SH-SY5Y (cell line): Measurements from ENCODE around the gene DYNC1LI1.

Source experiments
- GATA2 ChIP-seq: IDR thresholded peaks from 2 replicates; pipeline ENCODE4 v1.6.1; 2011; ENCODE audit warnings: mild to moderate bottlenecking, low read depth, low read length
- GATA3 ChIP-seq: IDR thresholded peaks from 2 replicates; pipeline ENCODE4 v1.6.1; 2011; ENCODE audit warnings: low read depth, mild to moderate bottlenecking, low read length, moderate library complexity

The DYNC1LI1 gene

GRCh38 chr3:32569540-32570420 lies 878 bp downstream of the DYNC1LI1 start:
- TF ChIP-seq GATA3, result no peak
- TF ChIP-seq GATA2, result no peak

- TF ChIP-seq GATA3 (no peak), GATA2 (no peak)
Measured at GRCh38 chr3:32568953-32569352, 1.7 kb downstream of the DYNC1LI1 start.

GRCh38 chr3:32564195-32564594 lies 6.5 kb downstream of the DYNC1LI1 start:
- TF ChIP-seq GATA3 (no peak), GATA2 (no peak)

DNA sequence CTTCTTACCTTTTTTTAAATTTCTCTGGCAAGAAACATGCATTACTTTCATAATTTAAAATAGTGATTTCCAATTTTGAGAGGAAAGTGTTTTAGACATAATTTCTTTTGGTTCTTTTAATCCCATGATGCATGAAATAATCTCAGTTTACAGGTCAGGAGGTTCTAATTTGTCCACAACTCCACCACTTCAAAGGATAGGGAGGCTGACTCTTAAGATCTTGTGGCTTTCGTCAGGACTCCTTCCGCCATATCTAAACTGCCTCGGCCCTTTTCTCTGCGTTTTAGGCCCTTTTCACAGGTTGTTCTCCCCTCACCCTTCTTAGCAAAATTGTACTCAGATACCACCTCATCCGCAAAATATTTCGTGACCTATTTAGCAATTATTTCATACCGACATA lies 8.0 kb downstream of the DYNC1LI1 start:
- no peak for TF ChIP-seq GATA3
- TF ChIP-seq GATA2, result no peak

GRCh38 chr3:32557640-32558352 lies 12.9 kb downstream of the DYNC1LI1 start:
- TF ChIP-seq GATA2, result no peak
- TF ChIP-seq GATA3, result no peak

- no peak for TF ChIP-seq GATA3
- no peak for TF ChIP-seq GATA2
Measured at GRCh38 chr3:32556332-32556731, 14.3 kb downstream of the DYNC1LI1 start.

DNA sequence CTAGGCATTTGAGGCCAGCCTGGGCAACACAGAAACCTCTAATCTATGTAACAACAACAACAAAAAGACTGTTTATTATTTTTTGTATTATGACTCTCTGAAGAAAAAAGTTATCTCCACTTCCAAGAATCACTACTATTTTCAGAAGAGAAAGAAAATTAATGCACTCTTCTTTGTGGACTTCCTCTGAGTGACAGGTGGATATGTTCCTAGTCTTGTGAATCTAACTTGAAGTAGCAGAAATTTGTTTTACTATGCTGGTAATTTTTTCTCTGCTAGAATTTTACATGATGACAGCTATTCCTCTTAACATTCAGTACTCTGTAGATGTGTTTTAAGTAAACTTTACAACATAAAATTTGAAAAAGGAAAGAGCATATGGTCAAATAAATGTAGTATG lies 16.7 kb downstream of the DYNC1LI1 start:
- TF ChIP-seq GATA2 (no peak), GATA3 (no peak)

- TF ChIP-seq GATA2 (no peak), GATA3 (no peak)
Measured at GRCh38 chr3:32553459-32553858, 17.2 kb downstream of the DYNC1LI1 start.

- TF ChIP-seq GATA2 (no peak), GATA3 (no peak)
Measured at GRCh38 chr3:32552013-32552412, 18.6 kb downstream of the DYNC1LI1 start.

DNA sequence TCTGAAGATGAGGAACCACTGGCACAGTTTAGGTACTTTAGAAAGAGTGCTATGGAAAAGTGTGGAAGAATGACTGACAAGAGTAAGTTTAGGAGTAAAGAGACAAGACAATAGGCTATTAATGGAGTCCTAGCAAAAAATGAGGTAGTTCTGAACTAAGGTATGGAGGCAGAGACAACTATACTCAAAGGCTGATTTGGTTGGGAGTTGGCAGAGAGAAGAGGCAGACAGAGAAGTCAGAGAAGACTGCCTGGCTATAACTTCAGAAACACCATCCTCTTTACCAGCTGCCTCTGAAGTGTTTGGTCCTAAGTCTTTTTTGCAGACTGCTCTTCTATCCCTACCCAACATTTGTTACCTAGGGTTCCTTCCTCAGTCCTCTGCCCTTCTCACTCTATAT lies 19.2 kb downstream of the DYNC1LI1 start:
- TF ChIP-seq GATA3, result no peak
- TF ChIP-seq GATA2, result no peak

DNA sequence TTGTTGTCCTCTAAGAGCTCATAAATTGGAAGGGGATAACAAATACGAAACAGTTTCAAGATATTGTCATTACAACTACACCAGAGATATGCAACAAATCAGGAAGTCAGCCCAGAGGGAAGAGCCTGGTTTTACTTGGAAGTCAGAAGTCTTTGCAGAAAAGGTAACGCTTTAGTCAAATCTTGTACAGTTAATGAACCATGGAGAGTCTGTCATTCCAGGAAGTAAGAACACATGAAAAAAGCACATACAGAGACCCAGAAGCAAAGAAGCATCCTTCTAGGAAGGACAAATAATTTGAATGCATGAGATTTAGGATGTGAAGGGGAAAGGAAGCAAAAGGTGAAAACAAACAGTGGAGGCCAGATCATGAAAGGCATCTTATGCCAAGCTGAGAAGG lies 19.6 kb downstream of the DYNC1LI1 start:
- TF ChIP-seq GATA2 (no peak), GATA3 (no peak)

DNA sequence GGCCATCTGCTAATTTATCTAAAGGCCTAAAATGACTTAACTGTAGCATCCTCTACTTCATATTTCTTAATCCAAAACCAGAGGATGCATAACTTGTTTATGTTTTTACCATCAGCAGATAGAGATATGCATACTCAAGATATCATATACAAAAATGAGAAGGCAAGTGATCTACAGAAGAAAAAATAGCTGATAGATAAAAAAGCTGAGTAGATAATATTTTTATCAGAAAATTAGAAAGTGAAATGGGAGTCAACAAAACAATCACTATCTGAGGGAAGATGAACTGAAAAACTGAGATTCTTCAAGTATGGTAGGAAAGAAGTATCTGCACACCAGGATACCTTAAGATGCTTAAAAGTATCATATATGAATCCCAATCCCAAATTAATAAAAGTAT lies 25.4 kb downstream of the DYNC1LI1 start:
- TF ChIP-seq GATA3 (no peak), GATA2 (no peak)

DNA sequence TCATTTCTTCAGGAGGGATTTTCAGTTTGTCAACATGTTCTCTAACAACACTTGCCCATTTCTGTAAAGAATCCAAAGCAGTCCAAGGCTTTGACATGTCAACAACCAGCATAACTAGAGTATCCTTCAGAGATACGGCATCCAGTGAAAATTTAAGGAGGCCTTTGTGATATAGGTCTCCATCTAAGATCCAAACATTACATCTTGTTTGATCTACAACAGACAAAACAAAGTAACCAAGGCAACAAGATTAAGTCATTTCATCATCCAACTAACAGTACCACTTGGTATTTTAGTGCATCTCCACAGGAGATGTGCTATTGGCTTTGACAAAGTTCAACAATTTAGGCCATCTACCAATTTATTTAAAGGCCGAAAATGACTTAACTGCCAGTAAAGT lies 25.8 kb downstream of the DYNC1LI1 start:
- TF ChIP-seq GATA3 (no peak), GATA2 (no peak)

DNA sequence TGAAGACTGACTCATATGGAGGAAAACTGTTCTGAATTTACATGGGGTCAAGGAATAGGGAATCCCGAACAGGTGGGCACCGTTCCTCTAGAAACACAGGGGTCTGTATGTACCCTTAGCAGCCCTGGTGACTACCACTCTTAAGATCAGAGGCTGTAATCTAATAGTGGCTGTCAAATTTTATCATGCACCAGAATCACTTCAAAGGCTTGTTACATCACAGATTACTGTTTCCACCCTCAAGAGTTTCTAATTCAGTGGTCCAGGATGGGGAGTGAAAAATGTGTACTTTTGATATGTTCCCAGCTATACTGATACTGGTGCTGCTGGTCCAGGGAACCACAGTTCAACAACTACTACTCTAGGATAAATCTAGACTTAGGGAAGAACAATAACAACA lies 27.9 kb downstream of the DYNC1LI1 start:
- TF ChIP-seq GATA3 (no peak), GATA2 (no peak)

- TF ChIP-seq GATA2, result no peak
- no peak for TF ChIP-seq GATA3
Measured at GRCh38 chr3:32540899-32541298, 29.8 kb downstream of the DYNC1LI1 start.
